ENCODE results near the gene GREB1.

GREB1 gene, protein sequence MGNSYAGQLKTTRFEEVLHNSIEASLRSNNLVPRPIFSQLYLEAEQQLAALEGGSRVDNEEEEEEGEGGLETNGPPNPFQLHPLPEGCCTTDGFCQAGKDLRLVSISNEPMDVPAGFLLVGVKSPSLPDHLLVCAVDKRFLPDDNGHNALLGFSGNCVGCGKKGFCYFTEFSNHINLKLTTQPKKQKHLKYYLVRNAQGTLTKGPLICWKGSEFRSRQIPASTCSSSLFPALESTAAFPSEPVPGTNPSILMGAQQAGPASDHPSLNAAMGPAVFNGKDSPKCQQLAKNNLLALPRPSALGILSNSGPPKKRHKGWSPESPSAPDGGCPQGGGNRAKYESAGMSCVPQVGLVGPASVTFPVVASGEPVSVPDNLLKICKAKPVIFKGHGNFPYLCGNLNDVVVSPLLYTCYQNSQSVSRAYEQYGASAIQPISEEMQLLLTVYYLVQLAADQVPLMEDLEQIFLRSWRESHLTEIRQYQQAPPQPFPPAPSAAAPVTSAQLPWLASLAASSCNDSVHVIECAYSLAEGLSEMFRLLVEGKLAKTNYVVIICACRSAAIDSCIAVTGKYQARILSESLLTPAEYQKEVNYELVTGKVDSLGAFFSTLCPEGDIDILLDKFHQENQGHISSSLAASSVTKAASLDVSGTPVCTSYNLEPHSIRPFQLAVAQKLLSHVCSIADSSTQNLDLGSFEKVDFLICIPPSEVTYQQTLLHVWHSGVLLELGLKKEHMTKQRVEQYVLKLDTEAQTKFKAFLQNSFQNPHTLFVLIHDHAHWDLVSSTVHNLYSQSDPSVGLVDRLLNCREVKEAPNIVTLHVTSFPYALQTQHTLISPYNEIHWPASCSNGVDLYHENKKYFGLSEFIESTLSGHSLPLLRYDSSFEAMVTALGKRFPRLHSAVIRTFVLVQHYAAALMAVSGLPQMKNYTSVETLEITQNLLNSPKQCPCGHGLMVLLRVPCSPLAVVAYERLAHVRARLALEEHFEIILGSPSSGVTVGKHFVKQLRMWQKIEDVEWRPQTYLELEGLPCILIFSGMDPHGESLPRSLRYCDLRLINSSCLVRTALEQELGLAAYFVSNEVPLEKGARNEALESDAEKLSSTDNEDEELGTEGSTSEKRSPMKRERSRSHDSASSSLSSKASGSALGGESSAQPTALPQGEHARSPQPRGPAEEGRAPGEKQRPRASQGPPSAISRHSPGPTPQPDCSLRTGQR (N-terminal part only)

DNA sequence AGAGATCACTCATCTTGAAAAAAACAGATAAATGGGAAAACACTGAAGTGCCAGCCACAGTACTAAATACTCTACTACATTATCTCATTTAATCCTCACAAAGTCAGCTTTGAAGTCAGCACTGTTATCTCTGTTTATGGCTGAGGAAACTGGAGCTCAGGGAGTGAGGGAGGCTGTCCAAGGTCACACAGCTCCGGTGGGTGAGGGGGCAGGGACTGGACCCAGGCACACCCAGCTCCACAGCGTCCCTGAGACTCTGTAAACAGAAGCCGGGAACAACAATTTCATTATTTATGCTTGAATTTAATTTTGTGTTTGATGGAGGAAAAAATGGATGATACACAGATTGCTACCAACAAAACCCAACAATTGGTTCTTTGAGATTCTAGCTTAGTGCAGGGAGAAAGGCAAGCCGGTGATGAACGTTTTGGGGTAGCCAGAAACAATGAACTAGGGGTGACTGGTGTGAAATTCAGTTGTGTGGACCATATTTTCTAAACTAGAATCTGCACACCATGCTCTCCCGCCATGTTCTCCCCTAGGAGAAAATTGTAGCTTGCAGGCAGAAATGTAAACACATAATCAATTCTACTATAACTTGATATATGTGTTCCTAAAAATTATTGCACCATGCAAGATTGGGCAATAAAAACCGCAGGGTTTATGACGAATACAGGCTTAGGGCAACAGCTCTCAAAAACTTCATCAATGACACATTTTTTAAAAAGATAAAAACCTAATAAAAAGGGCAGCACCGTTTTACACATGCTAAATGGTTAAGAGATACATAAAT is at the start of gene GREB1:
Gene GREB1 (plus strand): TSS at position 768 of the 793 bp plus-strand sequence. CDS start 22,570 bp downstream, outside the sequence.
- DNase-seq: no peak

GRCh38 chr2:11488809-11489208 is 45.0 kb upstream of the GREB1 start:
- DNase-seq: no peak

DNA sequence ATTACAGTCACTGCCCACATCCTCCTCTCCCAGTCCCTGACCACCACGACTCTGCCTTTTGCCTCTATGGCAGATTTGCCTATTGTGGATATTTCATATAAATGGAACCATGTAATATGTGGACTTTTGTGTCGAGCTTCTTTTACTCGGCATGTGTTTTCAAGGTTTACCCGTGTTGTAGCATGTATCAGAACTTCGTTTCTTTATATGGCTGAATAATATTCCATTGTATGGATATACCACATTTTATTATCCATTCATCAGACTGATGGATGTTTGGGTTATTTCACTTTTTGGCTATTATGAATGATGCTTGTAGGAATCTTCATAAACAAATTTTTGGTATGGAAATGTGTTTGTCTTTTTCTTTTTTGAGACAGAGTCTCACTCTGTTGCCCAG is 43.7 kb upstream of the GREB1 start:
- DNase-seq: no peak

DNA sequence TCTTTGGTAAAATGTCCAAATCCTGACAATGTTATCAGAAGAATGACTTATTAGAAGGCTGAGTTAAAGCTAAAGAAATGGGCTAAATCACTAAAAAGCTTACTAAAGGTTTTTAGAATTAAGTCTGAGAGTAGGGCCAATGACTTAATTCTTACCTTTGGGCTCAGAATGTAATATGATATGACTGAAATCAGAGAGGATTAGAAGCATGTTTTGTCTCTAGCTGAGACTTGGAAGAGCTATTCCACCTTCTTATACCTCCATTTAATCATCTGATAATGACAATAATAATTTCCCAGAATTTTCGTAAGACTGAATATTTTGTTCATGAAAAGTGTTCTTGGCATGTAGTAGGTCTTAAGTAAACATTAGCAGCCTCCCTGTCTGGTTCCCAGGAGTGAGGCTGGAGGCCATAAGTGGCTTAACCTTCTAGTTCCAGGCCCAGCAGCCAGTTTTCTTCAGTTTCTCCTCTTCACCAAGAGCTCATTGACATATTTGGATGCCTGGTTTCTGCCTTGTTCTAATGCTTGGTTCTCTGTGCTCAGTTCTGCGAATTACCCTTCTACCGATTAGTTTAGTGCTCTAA is 42.4 kb upstream of the GREB1 start:
- DNase-seq: no peak

DNA sequence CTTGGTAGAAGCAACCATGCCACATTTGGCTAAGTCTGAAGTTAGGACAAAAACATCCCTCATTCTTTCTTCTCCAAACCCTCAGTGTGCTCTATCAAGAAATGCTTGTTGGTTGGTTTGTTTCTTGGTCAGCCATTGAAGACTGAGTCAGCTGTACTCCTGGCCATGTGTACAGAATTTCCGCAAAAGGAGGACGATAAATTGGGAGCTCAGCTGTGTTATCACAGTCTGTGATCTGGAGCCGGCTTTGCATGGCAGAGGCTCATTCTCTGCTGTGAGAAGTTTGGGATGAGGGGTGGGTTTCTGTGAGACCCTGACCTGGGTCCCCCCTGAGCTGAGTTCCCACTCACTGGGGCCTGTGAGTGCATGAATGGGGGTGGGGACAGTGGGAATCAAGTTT is 41.6 kb upstream of the GREB1 start:
- no peak for DNase-seq

DNA sequence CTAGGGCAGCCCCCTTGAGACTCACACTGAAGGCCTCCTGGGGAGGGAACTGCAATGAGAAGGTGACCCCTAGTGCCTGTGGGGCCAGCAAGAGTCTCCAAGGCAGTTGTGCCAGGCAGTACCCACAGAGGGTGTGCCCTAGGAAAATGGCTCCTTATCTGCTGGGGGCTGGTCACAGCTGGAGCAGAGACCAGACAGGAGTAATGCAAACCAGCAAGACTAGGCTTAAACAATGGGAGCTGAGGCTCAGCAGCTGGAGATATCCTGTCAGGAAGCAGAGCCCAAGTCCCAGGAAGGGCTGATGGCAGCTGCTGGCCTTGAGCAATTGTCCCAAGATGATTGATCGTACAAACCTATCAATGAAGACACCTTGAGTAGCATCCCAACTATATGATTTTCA is 41.1 kb upstream of the GREB1 start:
- no peak for DNase-seq

GRCh38 chr2:11493282-11493681 is 40.6 kb upstream of the GREB1 start:
- DNase-seq: no peak

DNA sequence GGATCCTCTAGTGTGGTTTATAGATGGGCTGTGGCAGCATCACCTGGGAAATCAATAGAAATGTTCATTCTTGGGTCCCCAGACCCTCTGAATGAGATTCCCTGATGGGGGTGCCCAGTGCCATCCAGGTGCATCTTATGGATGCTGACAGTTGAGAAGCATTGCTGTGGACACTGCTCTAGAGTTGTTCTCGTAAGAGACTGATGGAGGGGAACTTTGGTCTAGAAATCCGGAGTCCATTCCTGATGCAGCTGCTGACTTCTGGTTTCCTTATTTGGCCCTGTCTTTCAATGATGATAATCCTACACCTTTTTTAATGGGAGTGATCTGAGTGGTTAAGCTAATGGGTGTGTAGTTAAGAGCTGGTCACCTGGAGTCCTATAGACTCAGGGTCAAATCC is 39.5 kb upstream of the GREB1 start:
- DNase-seq: no peak

- DNase-seq: no peak
Observed at GRCh38 chr2:11495844-11496681, 37.8 kb upstream of the GREB1 start.

GRCh38 chr2:11498543-11499034 is 35.3 kb upstream of the GREB1 start:
- DNase-seq: no peak

DNA sequence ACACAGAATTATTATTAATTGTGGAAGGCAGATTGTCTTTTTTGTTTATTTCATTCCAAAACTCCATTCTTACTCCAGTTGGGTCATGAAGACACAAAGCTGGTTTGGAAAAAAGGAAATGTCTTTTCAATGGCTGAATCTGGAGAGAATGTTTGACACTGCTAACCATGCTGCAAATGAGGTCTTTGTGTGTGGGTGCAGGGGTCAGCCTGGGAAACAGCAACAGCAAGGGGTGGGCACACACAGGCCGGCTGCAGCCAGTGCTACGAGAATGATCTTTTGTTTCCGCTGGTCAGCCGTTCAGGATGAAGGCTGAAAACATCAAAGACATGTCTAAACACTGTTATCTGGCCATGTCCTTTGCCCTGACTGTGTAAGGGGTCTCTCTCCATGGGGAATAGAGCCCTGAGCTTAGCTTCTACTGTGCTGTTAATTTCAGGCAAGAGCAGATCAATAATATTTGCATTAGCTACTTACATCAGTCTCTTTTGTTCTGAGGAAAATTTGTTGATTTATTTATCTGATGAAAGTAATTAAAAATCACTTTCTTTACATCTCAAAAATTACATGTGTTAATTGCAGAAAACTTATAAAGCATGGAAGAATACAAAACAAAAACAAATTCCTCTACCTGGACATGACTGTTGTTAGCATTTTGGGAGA is 34.6 kb upstream of the GREB1 start:
- DNase-seq: no peak

- no peak for DNase-seq
Observed at GRCh38 chr2:11500702-11501303, 33.0 kb upstream of the GREB1 start.

DNA sequence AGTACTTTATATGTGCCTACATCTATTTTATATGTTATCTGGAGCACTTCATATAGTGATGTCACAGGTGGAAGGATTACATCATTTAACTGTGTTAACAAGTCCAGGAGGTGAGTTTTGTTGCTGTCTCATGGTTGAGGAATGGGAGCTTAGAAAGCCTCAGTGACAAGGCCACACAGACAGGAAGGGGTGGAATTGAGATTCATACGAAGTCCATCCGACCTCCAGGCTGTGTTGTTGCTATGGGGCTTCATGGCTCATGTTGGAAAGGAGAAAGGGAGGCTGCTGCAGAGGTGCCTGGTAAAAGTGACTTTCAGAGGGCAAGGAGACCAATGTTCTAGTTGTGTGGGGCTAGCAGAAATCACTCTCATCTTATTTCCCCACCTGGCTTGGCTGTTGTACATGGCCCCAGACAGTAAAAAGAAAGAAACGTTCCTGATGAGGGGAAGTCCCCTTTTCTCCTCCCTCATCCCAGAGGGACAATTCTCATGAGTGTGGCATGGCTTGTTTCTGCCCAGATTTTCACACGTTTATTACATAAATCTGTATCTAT is 31.0 kb upstream of the GREB1 start:
- no peak for DNase-seq

GRCh38 chr2:11503354-11503927 is 30.4 kb upstream of the GREB1 start:
- no peak for DNase-seq

DNA sequence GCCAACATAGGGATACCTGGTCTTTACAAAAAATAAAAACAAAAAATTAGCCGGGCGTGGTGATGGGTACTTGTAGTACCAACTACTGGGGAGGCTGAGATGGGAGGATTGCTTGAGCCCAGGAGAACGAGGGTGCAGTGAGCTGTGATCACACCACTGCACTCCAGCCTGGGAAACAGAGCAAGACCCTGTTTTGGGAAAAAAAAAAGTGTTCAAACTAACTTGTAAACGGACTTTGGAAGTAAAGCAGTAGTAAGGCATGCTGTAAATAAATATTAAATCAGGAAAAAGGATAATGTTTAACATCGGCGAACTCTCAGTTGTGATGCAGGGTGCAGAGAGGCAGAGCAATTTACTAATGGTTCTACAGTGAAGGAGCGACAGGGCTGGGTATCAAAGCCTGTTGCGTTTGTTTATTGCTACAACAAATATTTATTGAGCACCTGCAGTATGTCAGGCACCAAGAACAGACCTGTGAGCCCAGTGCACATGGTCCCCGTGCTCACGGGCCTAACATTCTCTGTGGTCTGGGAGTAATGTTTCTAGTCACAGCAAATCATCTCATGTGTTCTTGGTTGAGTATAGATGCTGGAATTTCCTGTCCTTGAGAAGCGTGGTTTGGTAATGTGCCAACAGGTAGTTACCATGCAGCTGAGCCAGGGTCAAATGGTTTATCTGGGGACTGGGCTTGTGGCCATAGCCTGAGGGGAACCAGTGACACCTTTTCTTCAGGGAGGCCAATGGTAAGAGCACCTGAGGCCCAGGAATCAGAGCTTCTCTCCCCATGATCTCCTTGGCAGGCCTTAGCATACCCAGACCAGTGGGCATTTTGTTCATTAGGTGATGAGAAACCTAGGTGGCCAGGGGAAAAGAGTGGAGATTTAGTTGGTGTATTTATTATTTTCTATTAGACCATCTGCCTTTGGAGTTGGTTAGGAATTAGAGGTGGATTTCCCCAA is 27.9 kb upstream of the GREB1 start:
- DNase-seq: no peak

DNA sequence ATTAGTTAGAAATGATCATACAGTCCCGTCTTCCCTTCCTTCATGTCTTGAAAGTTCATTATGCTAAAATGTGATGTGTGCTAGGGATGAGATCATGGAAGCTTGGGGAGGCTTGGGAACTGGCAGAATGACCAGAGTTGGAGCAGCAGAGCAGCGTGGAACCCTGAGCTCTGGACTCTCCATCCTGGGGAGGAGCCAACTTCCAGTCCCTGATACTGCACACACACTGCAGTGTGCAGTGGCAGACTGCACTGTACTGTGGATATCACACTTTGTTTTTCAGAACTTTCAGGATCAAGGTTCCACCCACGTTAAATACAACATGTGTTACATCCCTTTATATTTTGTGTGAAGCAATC is 27.3 kb upstream of the GREB1 start:
- DNase-seq: no peak

DNA sequence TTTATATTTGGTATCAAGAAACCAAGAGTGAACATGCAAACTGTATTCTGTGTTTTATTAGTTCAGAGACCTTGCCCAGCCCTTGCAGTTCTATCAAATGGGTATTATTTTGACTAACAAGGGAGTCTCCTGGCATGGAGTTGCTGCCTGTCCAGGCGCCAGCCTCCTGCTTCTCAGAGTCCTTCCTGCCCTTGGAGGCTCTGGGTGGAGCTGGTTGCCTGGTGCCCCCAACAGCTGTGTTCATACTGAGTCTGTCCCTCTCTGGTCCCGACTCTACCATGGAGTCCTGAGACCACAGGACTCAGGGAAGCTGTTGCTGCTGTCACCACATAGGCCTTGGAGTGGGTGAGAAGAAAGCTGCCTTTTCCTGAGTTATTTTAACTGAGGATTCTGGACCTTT is 26.3 kb upstream of the GREB1 start:
- DNase-seq: no peak

GRCh38 chr2:11508279-11508678 is 25.6 kb upstream of the GREB1 start:
- no peak for DNase-seq

Data from CD4-positive, alpha-beta T cell treated with Interleukin-21 for 1 hour (primary cell).